A549 (cell line): ENCODE data around the gene GK2.

Source experiments
- CBX8 ChIP-seq: fragments of 200-600 bp; sonication (generic); IDR thresholded peaks from 2 replicates; pipeline ENCODE4 v1.6.1; 2016
- CHD2 ChIP-seq: fragments of 150-350 bp; IDR thresholded peaks from 2 replicates; pipeline ENCODE4 v1.6.1; 2014; ENCODE audit warnings: low read length; ENCODE audit not compliant: partially characterized antibody
- CTCF ChIP-seq: fragments of >200 bp; sonication (Bioruptor Twin); formaldehyde crosslinking; IDR thresholded peaks from 3 replicates; pipeline ENCODE4 v1.5.1; 2016
- KDM5A ChIP-seq: fragments of 200-600 bp; sonication (generic); IDR thresholded peaks from 2 replicates; pipeline ENCODE4 v1.6.1; 2016; ENCODE audit warnings: antibody characterized with exemption, mild to moderate bottlenecking
- PHF8 ChIP-seq: fragments of 200-600 bp; sonication (generic); IDR thresholded peaks from 2 replicates; pipeline ENCODE4 v1.6.1; 2016; ENCODE audit warnings: low read depth, mild to moderate bottlenecking, antibody characterized with exemption, moderate library complexity, borderline replicate concordance
- POLR2A ChIP-seq: IDR thresholded peaks from 2 replicates; pipeline ENCODE4 v1.6.1; 2012; ENCODE audit warnings: mild to moderate bottlenecking, low read length
- RAD21 ChIP-seq, 2 experiments: fragments of >200 bp in 1 of 2; sonication (Bioruptor Twin) in 1 of 2; formaldehyde crosslinking in 1 of 2; IDR thresholded peaks in 1 of 2; conservative IDR thresholded peaks in 1 of 2; 2 replicates in 1 of 2; 3 replicates in 1 of 2; pipeline ENCODE4 v1.6.1; 2012 to 2018; ENCODE audit warnings: inconsistent platforms in 1 of 2
- RARB ChIP-seq: fragments of 250-450 bp; sonication (Bioruptor Pico); IDR thresholded peaks from 2 replicates; pipeline ENCODE4 v1.8.0; 2021; ENCODE audit warnings: mild to moderate bottlenecking, moderate library complexity
- REST ChIP-seq: fragments of 200-600 bp; sonication (generic); IDR thresholded peaks from 2 replicates; pipeline ENCODE4 v1.6.1; 2016; ENCODE audit warnings: antibody characterized with exemption, mild to moderate bottlenecking, moderate library complexity
- ZFP36 ChIP-seq: fragments of 450-650 bp; IDR thresholded peaks from 2 replicates; pipeline ENCODE4 v1.6.1; 2014; ENCODE audit warnings: borderline replicate concordance; ENCODE audit not compliant: partially characterized antibody
- ZSCAN20 ChIP-seq: fragments of 250-450 bp; sonication (Bioruptor Pico); IDR thresholded peaks from 2 replicates; pipeline ENCODE4 v1.8.0; 2022; ENCODE audit warnings: mild to moderate bottlenecking, moderate library complexity

- TF ChIP-seq POLR2A: no peak
- TF ChIP-seq CTCF: no peak
- no peak for TF ChIP-seq KDM5A
- TF ChIP-seq REST: no peak
- TF ChIP-seq ZSCAN20 (CRISPR knock-in tag): no peak
- TF ChIP-seq RAD21 (conservative IDR thresholded peaks at IDR 0.05 in 1 of 2, IDR thresholded peaks at IDR 0.05 in 1 of 2): no peak
- no peak for TF ChIP-seq PHF8
- no peak for TF ChIP-seq CHD2
- no peak for TF ChIP-seq ZFP36
- TF ChIP-seq CBX8: no peak
- TF ChIP-seq RARB (CRISPR knock-in tag): no peak
Measured at GRCh38 chr4:79397951-79398350, 10.1 kb downstream of the GK2 start.
